ENCODE data around the gene HRH1. TPM values are rescaled to one million over a fixed set of nuclear protein-coding genes. Genes with fewer than 3 reads are reported as not detected.

HRH1 gene
- total and polyA plus RNA-seq, 2 donors (not counting 3 experiments of a cell fraction or from before 2014, with no cell fraction given) = 16.2 to 21.2 TPM

- Histone ChIP-seq H3K9me1 (replicated peaks; ENCODE audit: control insufficient read depth, extremely low read depth, insufficient read depth, low read length) (no peaks in the 10 kb centered on the region), H3K4me1 (ENCODE audit: control insufficient read depth, extremely low read depth, insufficient read depth, low read length) (peaks cover 9% of the 10 kb centered on the region), H3K9ac (replicated peaks; ENCODE audit: extremely low read depth, insufficient read depth, low read length) (no peak overlapping the region), H3K27ac (ENCODE audit: insufficient read depth, low read depth, low read length) (no peak overlapping the region), H3K79me2 (ENCODE audit: control insufficient read depth, insufficient read depth, low read length) (no peaks in the 10 kb centered on the region), H3K27me3 (ENCODE audit: control insufficient read depth in 2 of 2, insufficient read depth in 2 of 2, low read length in 2 of 2) (no peaks in the 10 kb centered on the region), H3K4me2 (ENCODE audit: insufficient read depth, low read length) (no peak overlapping the region), H3K36me3 (ENCODE audit: control insufficient read depth in 2 of 2, extremely low read depth in 1 of 2, insufficient read depth in 2 of 2, low read length in 2 of 2) (no peaks in the 10 kb centered on the region), H3K9me3 (replicated peaks; ENCODE audit: control insufficient read depth, insufficient read depth, low read length) (no peaks in the 10 kb centered on the region), H4K20me1 (replicated peaks; ENCODE audit: control insufficient read depth, extremely low read depth, insufficient read depth, low read length) (no peaks in the 10 kb centered on the region), H3K4me3 (replicated peaks in 1 of 3; ENCODE audit: insufficient read depth in 1 of 3, low read depth in 1 of 3, low read length in 3 of 3) (no peak overlapping the region), H2AFZ (ENCODE audit: low read depth, low read length) (no peak overlapping the region)
- ChIA-PET POLR2A (no interaction called here), CTCF (interaction anchor here (2.8 kb wide), 1 partner anchor 73 kb away, joined by 5 read pairs; no protein-coding TSS in a partner anchor)
- intact Hi-C loops (cut with micrococcal nuclease) = no loop called here
- DNase-seq (ENCODE audit: low read depth, low spot score) = no peak
- BruUV-seq (replicated peaks) = no TSS peak
- TF ChIP-seq GATA2 (IDR thresholded peaks at IDR 0.05; ENCODE audit: insufficient read depth, insufficient read length, low read depth, low read length) (no peak), FOS (IDR thresholded peaks at IDR 0.05; ENCODE audit: borderline replicate concordance, insufficient read depth, low read length) (no peak), MAX (IDR thresholded peaks at IDR 0.05; ENCODE audit: insufficient read depth, insufficient read length) (no peak), MYC (IDR thresholded peaks at IDR 0.05; ENCODE audit: low read depth, low read length) (no peak), CTCF (IDR thresholded peaks at IDR 0.05; ENCODE audit: extremely low read depth in 1 of 2, insufficient read depth in 1 of 2, low read depth in 1 of 2, low read length in 2 of 2) (no peak), POLR2AphosphoS5 (IDR thresholded peaks at IDR 0.05; ENCODE audit: insufficient read depth, low read depth, low read length) (no peak), JUN (IDR thresholded peaks at IDR 0.05; ENCODE audit: borderline replicate concordance, insufficient read depth, insufficient read length, low read depth) (no peak), POLR2A (IDR thresholded peaks at IDR 0.05; ENCODE audit: low read depth, low read length) (no peak), EZH2 (IDR thresholded peaks at IDR 0.05; ENCODE audit: borderline replicate concordance, low read depth, low read length, severe bottlenecking) (no peak)
- dilution Hi-C loops (cut with MboI; ENCODE audit: extremely low pct_ligation_motif_present, low sequenced_read_pairs) = no loop called here
- FAIRE-seq = no peak
Measured at GRCh38 chr3:11132861-11133260, 21.4 kb upstream of the HRH1 start.
